HG03521 (cell line): ENCODE data around the gene KRTAP4-8.
"Not testable (repeated sequence)": the region's sequence is repeated elsewhere in the genome, so short reads cannot be mapped to it uniquely, and the experiment has no call there.

Experiments
- ATAC-seq: cut with Tn5 transposase; IDR thresholded peaks from one replicate; pipeline ENCODE4 v1.9.1; 2021; ENCODE audit warnings: mild to moderate bottlenecking, moderate library complexity; ENCODE audit not compliant: unreplicated experiment

The KRTAP4-8 gene

DNA sequence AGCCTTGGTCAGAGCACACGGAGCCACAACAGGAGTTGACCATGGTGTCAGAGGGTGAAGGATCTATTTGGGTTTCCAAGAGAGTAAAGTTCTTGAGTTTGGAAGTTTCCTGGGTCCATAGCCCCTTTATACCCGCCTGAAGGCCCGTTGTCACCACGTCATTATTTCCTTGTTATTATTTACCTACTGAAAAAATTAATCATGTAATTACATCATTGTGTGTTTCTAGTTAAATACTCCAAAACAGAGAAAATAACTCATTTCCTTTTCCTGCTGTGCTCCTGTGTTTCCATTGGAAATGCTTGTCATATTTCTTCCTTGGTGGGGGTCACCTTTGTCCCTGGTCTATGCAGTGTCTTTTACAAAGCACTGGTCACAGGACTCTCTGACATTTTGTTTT, at the start of gene KRTAP4-8:
Gene KRTAP4-8 (minus strand): TSS at position 101 of the 400 bp plus-strand sequence. CDS start 58 bp downstream, at position 43.
- ATAC-seq = no peak

- ATAC-seq = no peak
Observed at GRCh38 chr17:41145261-41145660, 47.3 kb upstream of the KRTAP4-8 start.

- no peak for ATAC-seq
Observed at GRCh38 chr17:41144846-41145245, 46.9 kb upstream of the KRTAP4-8 start.

GRCh38 chr17:41141361-41141760, 43.4 kb upstream of the KRTAP4-8 start:
- ATAC-seq = no peak

- no peak for ATAC-seq
Observed at GRCh38 chr17:41140360-41141131, 42.6 kb upstream of the KRTAP4-8 start, which contains the start of gene KRTAP4-6. TSS of gene KRTAP4-6 (minus strand) at chr17:41140544. CDS start at chr17:41140487, 57 bp downstream.

GRCh38 chr17:41139865-41140264, 41.9 kb upstream of the KRTAP4-8 start:
- not testable (repeated sequence) for ATAC-seq

- no peak for ATAC-seq
Observed at GRCh38 chr17:41133880-41134735, 36.2 kb upstream of the KRTAP4-8 start.

DNA sequence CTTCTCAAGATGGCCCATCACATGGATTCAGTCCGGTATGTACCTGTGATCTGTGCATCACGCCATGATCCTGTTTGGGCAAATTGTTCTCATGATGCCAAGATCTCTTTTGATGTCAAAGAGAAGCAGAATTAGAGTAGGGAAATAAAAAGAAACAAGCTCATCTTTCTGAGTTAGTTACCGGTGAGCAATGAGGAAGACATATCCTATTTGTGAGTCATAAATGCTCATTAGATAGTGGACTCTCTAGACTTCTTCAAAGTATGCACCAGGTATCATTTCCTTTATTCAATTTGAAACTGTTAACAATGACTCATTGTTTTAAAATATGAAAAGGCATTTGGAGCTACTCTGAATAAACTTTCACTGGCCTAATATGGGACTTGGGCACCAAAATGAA, 34.0 kb upstream of the KRTAP4-8 start:
- ATAC-seq = no peak

GRCh38 chr17:41127371-41127770, 29.4 kb upstream of the KRTAP4-8 start:
- ATAC-seq = no peak

DNA sequence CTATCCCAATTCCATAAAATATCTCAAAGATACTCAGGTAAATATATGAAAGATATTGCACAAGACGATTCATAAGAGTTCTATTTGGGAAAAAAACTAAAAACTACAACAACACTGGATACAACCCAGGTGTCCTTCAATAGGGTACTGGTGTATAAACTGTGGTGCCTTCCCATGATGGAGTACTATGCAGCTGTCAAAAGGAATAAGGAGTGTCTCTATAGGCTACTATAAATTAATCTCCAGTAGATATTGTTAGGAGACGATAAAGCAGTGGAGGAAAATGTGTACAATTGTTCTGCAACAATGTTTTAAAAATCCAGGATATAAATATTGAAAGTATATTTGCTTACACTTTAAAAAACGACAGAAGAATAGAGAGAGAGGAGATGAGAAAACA, 28.5 kb upstream of the KRTAP4-8 start:
- no peak for ATAC-seq

DNA sequence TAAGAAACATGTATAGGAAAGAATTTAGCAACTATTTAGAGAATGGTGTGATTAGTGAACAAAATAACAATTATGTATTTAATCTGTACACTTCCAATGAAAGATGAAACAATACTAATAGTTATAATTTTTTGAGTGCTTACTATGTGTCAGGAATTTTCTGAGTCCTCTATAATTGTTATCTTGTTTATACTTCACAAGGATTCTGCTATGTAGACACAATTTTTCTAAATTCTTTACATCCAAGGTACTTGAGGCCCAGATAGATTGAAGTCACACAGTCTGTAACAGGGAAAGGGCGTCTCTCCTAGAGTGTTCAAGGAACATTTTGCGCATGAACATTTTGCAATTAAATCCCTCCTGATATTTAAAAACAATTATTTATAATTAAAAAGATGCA, 27.1 kb upstream of the KRTAP4-8 start:
- no peak for ATAC-seq

- not testable (repeated sequence) for ATAC-seq
Observed at GRCh38 chr17:41123991-41124371, 26.0 kb upstream of the KRTAP4-8 start, which contains the start of gene KRTAP4-12. TSS of gene KRTAP4-12 (minus strand) at chr17:41124182. CDS start at chr17:41124122, 60 bp downstream.

DNA sequence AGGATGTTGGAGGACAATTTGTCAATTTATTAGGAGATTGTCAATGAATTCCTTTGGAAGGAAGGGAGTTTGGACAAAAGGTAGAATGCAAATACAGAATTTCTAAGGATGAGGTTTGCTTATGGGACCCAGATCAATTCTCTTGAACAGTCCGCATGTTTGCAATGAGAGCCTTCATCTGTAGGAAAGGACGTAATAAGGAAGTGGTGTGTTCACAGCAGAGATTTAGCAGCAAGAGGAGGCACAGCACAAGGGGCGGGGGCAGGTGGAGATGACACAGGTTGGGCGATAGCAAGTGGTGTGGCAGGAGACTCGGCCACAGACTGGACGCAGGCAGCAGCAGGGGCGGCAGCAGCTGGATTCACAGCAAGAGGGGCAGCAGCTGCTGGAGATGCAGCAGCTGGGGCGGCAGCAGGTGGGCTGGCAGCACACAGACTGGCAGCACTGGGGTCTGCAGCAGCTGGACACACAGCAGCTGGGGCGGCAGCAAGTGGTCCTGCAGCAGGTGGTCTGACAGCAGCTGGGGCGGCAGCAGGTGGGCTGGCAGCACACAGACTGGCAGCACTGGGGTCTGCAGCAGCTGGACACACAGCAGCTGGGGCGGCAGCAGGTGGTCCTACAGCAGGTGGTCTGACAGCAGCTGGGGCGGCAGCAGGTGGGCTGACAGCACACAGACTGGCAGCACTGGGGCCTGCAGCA, 25.5 kb upstream of the KRTAP4-8 start:
- not testable (repeated sequence) for ATAC-seq

- no peak for ATAC-seq
Observed at GRCh38 chr17:41121742-41122141, 23.8 kb upstream of the KRTAP4-8 start.

DNA sequence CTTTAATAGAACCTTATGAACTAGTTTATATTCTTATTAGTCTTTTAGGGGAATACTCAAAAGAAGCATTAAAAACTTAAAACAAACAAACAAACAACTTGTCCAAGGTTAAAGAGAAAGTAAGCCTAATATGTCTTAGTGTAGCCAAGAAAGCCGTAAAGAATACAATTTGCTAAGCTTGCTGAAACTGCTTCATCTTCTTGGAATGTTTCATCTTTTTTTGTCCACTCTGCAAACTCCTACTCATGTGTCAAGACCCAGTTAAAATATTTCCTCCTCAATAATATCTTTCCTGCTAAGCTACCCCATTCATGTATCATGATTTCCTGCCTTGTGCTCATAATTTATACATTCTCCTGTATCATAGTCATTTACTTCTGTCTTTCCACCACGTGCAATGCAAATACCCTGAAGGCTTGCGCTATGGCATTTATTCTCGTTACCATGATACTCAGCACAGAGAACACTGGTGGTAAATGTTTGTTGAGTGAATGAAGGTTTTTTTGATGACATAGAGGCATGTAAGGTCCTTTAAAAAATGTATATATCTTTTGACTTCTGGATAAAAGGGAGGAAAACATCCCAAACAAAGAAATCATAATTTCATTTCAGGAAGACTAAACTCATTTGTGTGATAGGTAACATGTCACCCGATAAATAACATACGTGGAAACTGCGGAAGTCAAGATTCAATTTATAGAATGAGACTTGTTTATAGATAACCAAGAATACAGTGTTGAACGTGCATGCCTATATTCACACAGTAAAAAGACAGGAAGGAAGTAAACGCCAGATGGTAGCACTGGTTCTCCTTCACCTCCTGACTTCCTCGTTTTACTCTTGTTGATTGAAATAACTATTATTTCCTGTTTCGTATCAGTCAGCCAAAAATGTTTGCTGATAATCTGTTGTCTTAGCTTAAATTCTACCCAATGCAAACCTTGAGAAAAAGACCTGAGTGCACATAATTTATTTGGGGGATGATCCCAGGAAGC, 22.1 kb upstream of the KRTAP4-8 start:
- not testable (repeated sequence) for ATAC-seq

DNA sequence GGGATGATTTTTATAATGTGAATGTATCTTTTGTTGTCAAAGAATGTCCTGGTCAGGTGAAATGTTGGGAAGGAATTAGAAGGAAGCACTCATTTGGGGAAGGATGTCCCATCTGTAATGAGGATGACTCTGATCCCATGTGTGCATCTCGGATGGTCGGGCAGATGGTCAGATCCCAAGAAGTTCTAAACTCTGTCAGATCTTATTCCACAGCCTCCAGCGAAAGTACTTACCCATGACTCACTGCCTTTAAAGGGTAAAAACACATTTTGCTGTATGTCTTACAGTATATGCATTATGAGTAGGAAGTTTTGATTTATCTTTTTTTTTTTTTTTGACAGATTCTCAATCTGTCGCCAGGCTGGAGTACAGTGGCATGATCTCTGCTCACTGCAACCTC, 20.8 kb upstream of the KRTAP4-8 start:
- ATAC-seq = no peak

GRCh38 chr17:41117846-41118386, 20.0 kb upstream of the KRTAP4-8 start, which contains the start of gene KRTAP4-11:
TSS of gene KRTAP4-11 (minus strand) at chr17:41118373. CDS start at chr17:41118315, 58 bp downstream.
- not testable (repeated sequence) for ATAC-seq

- no peak for ATAC-seq
Observed at GRCh38 chr17:41116297-41116696, 18.4 kb upstream of the KRTAP4-8 start.

- ATAC-seq = no peak
Observed at GRCh38 chr17:41111151-41111885, 13.4 kb upstream of the KRTAP4-8 start.
